ENCODE results near the gene TRIM63. TPM values are rescaled to one million over a fixed set of nuclear protein-coding genes. Genes with fewer than 3 reads are reported as not detected.

Gene TRIM63
- total RNA-seq, 4 donors from 2014 or later = 0.32 to 1.8 TPM; not detected in 2

GRCh38 chr1:26041401-26041800 is 26.0 kb downstream of the TRIM63 start:
- Histone ChIP-seq H3K4me1 (peaks cover under 1 to 13% (median 11%) of the 10 kb centered on the region in 4 donors), H3K36me3 (no peaks in the 10 kb centered on the region), H3K9me3 (no peaks in the 10 kb centered on the region), H3K27ac (no peak overlapping the region), H3K4me3 (no peak overlapping the region), H3K27me3 (peaks cover 45% of the 10 kb centered on the region)
- in situ Hi-C loops (cut with MboI; ENCODE audit: low pct_ligation_motif_present in 1 of 4, low pct_unique_long_range_greater_than_20kb in 1 of 4, low sequenced_read_pairs in 3 of 4) = loop anchor here (10.0 to 25.0 kb wide), 3 partner anchors 96 to 121 kb away; partner anchors contain the start of genes C1orf232 (in 2 of the 4), FAM110D (in 2 of the 4), ZNF593 (in 2 of the 4) and ZNF593OS (in 2 of the 4)
- no peak for TF ChIP-seq CTCF (IDR thresholded peaks at IDR 0.05)
- no peak for TF ChIP-seq POLR2A (IDR thresholded peaks at IDR 0.05)
- TF ChIP-seq POLR2AphosphoS5 (IDR thresholded peaks at IDR 0.05) = no peak
- no peak for TF ChIP-seq EP300 (IDR thresholded peaks at IDR 0.05; ENCODE audit: low read depth)
- 83% methylated on average over 6 of the region's 7 CpGs; no CpG with 5 or more reads in 1 of the 2 donors for WGBS, 2 donors (ENCODE audit: low coverage in 1 of 2)
- DNase-seq = no peak
- intact Hi-C loops (cut with DNase I; ENCODE audit: low total_unique reads) = no loop called here

DNA sequence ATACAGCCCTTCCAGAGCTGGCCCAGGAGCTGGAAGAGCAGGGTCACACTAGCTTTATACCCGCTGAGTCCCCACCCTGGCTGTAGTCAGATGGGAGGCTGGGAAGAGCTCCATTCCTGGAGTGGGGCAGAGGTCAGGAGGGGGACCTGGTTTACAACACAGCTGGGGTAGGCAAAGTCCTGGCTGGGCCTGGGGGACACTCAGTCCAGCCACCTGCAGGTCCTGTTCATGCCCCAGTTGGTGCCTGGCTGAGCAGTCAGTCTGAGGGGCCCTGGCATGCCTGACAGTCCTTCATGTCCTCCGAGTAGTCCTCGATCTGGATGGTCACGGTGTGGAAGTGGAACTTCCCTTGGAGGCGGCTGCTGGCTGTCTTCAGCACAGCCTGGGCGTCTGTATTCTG is 28.5 kb downstream of the TRIM63 start:
- no peak for TF ChIP-seq POLR2A (IDR thresholded peaks at IDR 0.05)
- TF ChIP-seq EP300 (IDR thresholded peaks at IDR 0.05; ENCODE audit: low read depth) = no peak
- TF ChIP-seq POLR2AphosphoS5 (IDR thresholded peaks at IDR 0.05) = no peak
- no peak overlapping the region for H3K4me3 ChIP-seq
- intact Hi-C loops (cut with DNase I; ENCODE audit: low total_unique reads) (loop anchor here (10.0 kb wide), 1 partner anchor 106 kb away; no protein-coding TSS in a partner anchor), in situ Hi-C loops (cut with MboI; ENCODE audit: low pct_ligation_motif_present in 1 of 4, low pct_unique_long_range_greater_than_20kb in 1 of 4, low sequenced_read_pairs in 3 of 4) (loop anchor here in 3 of 4 donors (25.0 kb wide), 2 partner anchors 98 to 123 kb away; partner anchors contain the start of genes C1orf232 (in 2 of the 3), FAM110D (in 2 of the 3), ZNF593 (in 2 of the 3) and ZNF593OS (in 2 of the 3))
- peaks cover 3 to 15% (median 10%) of the 10 kb centered on the region in 4 donors for H3K4me1 ChIP-seq
- no peaks in the 10 kb centered on the region for H3K9me3 ChIP-seq
- no peak for DNase-seq
- H3K27ac ChIP-seq = no peak overlapping the region
- H3K27me3 ChIP-seq = peaks cover 26% of the 10 kb centered on the region
- H3K36me3 ChIP-seq = no peaks in the 10 kb centered on the region
- WGBS, 2 donors (ENCODE audit: low coverage in 1 of 2) = 90% methylated on average over 6 of the region's 6 CpGs; no CpG with 5 or more reads in 1 of the 2 donors

DNA sequence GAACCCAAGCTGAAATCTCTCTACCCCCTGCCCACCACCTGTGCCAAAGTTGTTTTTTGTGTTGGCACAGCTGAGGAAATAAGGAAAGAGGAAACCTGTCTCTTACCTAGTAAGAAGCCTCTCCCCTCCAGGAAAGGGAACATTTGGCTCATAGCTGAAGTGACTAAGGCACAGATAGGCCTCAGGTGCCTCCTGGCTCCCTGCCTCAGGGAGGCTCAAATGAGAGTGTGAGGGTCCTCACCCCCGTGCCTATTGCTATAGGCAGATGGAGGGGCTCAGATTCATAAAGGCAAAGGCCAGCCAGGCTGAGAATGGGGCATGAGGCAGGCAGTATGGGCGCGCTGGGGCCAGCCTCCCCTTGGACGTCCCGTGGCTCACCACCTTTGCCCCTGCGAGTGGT is 29.0 kb downstream of the TRIM63 start:
- H3K4me1 ChIP-seq = peaks cover 3 to 15% (median 10%) of the 10 kb centered on the region in 4 donors
- no peak overlapping the region for H3K27ac ChIP-seq
- no peaks in the 10 kb centered on the region for H3K36me3 ChIP-seq
- TF ChIP-seq POLR2AphosphoS5 (IDR thresholded peaks at IDR 0.05) (no peak), POLR2A (IDR thresholded peaks at IDR 0.05) (no peak), EP300 (IDR thresholded peaks at IDR 0.05; ENCODE audit: low read depth) (no peak), CTCF (IDR thresholded peaks at IDR 0.05) (no peak)
- peaks cover 22% of the 10 kb centered on the region for H3K27me3 ChIP-seq
- no peak for DNase-seq
- no peaks in the 10 kb centered on the region for H3K9me3 ChIP-seq
- WGBS, 2 donors (ENCODE audit: low coverage in 1 of 2) = 57 to 67% methylated on average over 1 to 6 of the region's 6 CpGs
- intact Hi-C loops (cut with DNase I; ENCODE audit: low total_unique reads) = loop anchor here (10.0 kb wide), 1 partner anchor 106 kb away; no protein-coding TSS in a partner anchor
- in situ Hi-C loops (cut with MboI; ENCODE audit: low pct_ligation_motif_present in 1 of 4, low pct_unique_long_range_greater_than_20kb in 1 of 4, low sequenced_read_pairs in 3 of 4) = loop anchor here in 3 of 4 donors (25.0 kb wide), 2 partner anchors 99 to 124 kb away; partner anchors contain the start of genes C1orf232 (in 2 of the 3), FAM110D (in 2 of the 3), ZNF593 (in 2 of the 3) and ZNF593OS (in 2 of the 3)
- no peak overlapping the region for H3K4me3 ChIP-seq

- Histone ChIP-seq H3K27ac (no peak overlapping the region), H3K27me3 (peaks cover 20% of the 10 kb centered on the region), H3K4me1 (peaks cover 3 to 15% (median 10%) of the 10 kb centered on the region in 4 donors), H3K9me3 (no peaks in the 10 kb centered on the region), H3K36me3 (no peaks in the 10 kb centered on the region), H3K4me3 (no peak overlapping the region)
- intact Hi-C loops (cut with DNase I; ENCODE audit: low total_unique reads) (loop anchor here (10.0 kb wide), 1 partner anchor 107 kb away; no protein-coding TSS in a partner anchor), in situ Hi-C loops (cut with MboI; ENCODE audit: low pct_ligation_motif_present in 1 of 4, low pct_unique_long_range_greater_than_20kb in 1 of 4, low sequenced_read_pairs in 3 of 4) (loop anchor here in 3 of 4 donors (25.0 kb wide), 2 partner anchors 99 to 124 kb away; partner anchors contain the start of genes C1orf232 (in 2 of the 3), FAM110D (in 2 of the 3), ZNF593 (in 2 of the 3) and ZNF593OS (in 2 of the 3))
- DNase-seq = no peak
- no peak for TF ChIP-seq EP300 (IDR thresholded peaks at IDR 0.05; ENCODE audit: low read depth)
- no peak for TF ChIP-seq CTCF (IDR thresholded peaks at IDR 0.05)
- no peak for TF ChIP-seq POLR2A (IDR thresholded peaks at IDR 0.05)
- no peak for TF ChIP-seq POLR2AphosphoS5 (IDR thresholded peaks at IDR 0.05)
- 85% methylated on average over 6 of the region's 6 CpGs; no CpG with 5 or more reads in 1 of the 2 donors for WGBS, 2 donors (ENCODE audit: low coverage in 1 of 2)
These were observed 29.5 kb downstream of the TRIM63 start for GRCh38 chr1:26037904-26038303.
